GM19438 (cell line): ENCODE results near the gene TFPI.
"Not testable (repeated sequence)": the region's sequence is repeated elsewhere in the genome, so short reads cannot be mapped to it uniquely, and the experiment has no call there.

ENCODE experiments used
- ATAC-seq: cut with Tn5 transposase; IDR thresholded peaks from one replicate; pipeline ENCODE4 v1.9.1; 2021; ENCODE audit warnings: low read depth; ENCODE audit not compliant: unreplicated experiment

TFPI gene

GRCh38 chr2:187554011-187554703 lies at the start of gene TFPI:
TSS of gene TFPI (minus strand) at chr2:187554435. CDS start at chr2:187503768, 50,667 bp downstream.
- no peak for ATAC-seq

DNA sequence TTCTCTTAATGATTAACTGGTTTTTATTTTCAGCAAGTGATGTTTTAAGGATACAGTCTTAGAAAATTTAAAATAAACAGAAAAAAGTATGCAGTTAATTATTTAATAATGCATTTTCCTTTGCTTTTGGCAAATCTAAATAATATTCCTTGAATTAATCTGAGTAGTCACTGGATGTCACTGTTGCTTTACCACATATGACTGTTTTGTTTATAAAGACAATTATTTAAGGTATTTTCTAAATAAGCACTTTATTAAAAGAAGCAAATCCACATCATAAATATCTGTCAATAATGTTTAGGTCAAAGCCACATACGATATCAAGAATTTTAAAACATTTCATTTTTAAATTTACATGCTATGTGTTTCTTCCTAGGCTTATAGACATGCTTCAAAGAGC lies 40.6 kb upstream of the TFPI start:
- ATAC-seq: no peak

- ATAC-seq: no peak
These were observed 39.5 kb upstream of the TFPI start for GRCh38 chr2:187593697-187594096.

- ATAC-seq: no peak
These were observed 38.9 kb upstream of the TFPI start for GRCh38 chr2:187593098-187593497.

- ATAC-seq: no peak
These were observed 35.9 kb upstream of the TFPI start for GRCh38 chr2:187590175-187590574.

DNA sequence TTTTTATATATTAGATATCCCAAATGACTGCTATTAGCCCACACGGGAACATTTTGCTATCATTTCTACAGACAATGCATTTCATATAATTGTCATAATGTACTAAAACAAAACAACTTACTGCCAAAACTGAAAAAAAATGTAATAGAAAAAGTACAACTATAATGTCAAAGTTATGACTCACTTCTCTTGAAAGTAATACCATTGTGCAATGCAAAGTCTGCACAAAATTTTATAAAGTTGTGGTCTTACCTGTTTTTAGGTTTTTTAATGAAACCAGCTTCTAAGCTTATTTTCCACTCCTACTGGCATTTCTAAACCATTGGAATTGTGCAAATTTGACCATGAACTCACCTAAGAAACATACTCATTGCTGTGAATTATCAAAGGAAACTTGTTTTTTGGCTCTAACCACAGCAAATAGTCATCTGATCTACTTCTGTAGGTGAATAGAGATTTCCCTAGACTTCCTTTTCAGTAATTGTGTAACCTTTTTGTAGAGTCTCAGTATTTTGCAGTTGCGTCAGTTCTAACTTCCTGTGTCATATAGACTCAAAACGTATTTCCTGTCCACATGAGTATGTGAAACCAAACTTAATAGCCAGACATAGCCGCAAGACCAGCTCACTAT lies 31.9 kb upstream of the TFPI start:
- ATAC-seq: peak; percentile 95

DNA sequence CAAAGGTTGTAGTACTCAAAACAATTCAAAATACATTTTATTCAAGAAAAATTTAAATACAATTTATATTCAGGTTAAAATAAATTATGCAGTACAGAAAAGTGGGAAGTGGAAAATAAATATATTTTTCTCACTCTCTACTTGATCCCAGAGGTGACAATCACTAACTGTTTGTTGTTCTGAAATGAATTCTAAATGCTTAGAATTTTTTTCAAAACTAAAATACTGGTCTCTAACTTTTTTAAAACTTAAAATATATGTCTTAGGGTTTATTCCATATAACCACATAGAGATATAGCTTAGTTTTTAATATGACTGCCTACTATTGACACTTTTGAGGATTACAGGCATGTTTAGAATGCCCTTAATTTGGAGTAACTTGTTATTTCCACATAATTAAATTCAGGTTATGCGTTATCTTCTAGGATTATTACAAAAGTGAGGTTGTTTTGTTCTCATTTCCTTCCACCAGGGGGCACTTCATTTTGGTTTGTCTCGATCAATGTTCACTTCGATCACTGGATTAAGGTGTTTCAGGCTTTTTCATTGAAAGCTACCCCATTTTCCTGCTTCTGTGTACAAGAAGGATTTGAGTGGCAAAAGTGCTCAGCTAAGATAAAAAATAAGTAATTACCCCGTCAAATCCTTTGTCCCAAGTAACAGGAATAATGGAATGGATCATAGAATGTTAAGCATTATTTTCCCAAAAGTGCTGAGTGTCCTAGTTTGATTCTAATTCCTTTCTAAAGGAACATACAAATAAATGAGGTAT lies 27.1 kb upstream of the TFPI start:
- no peak for ATAC-seq

DNA sequence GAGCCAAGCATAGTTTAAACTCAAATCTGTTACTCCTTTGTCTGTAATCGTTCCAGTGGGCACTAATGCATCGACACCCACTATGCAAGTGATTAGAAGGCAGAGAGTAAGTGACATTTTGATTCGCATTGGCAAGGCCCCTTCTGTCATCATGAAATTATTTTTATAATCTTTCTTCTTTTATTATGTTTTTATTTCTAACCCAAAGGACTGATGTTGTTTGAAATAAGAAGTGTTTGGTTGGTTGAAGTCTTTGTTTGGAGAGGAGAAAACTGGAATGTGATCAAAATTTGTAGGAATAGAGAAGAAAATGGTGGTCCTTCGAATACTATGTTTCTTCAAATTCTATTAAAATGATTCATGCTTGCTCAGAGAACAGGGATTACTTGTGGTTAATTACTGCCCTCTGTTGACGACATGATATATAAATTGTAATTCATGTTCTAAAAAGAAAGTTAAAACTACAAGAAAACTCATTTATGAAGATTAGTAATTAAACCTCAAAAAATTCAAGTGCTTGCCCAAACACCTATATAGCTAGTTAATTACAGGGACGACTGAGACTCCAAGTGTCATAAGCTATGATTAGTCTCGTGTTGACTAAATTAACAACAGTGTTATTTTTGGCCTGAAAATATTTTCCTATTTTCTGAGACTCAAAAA lies 26.4 kb upstream of the TFPI start:
- no peak for ATAC-seq

GRCh38 chr2:187577310-187577709 lies 23.1 kb upstream of the TFPI start:
- ATAC-seq: no peak

DNA sequence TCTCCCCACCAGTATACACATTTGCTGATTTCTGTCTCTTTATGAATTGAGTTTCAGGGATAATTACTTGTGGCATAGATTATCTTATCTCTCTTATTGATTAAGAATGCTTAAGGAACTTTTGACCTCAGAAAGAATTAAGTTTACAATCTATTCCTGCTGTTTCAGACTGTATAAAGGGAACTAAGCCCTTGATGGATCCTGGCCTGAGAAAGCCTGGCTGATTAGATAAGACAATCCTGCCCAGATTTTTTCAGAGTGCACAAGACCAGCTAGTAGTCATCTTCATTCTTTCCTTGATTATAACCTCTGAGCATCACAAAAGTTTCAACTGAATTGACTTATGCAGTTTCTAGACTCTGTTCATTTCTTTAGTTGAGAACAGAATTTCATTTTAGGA lies 22.7 kb upstream of the TFPI start:
- ATAC-seq: no peak

DNA sequence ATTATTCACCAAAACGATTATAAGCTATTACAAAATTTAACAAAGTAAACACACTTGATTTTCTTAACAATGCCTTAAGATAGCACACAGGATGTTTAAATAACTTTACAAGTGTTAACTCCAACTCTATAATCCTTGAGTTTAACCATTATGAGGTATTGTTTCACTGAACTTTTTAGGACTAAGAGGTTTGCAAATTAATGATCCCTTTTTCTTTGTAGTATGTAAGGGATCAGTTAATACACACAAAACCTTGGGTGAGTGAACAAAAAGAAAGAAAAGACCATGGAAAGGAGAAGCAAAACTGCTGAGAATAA lies 21.5 kb upstream of the TFPI start:
- no peak for ATAC-seq

DNA sequence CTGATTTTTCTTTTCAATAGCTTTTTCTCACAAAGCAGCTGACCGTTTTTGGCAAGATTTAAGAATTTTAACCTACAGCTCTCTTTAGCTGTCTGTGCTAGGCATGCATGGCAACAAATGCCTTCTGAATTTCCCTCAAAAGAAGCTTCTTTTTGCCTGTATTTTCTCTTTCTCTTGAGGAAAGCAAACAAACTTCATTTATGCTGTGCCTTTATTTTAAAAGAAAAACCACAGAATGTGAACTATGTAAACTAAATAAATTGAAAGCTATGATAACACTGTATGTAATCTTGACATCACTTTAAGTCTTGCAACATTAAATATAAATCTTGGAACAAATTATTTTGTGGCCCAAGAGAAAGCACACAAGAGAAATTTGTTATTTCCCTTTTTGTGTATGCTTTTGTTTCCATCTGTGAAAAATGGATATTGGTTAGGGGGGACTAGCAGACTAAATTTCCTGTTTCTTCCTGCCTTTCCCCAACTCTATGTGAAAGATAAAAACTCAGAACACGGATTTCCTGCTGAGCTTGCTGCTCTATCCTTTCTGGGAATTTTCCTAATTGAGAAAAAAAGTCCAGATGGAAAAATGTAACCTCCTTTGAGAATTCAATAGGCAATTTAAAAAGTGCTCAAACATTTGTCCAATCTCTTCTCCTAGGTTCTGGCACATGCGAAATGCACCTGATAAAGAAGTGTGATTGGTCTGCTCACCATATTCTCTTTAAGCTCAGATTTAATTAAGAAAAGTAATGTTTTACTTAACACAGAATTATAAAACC lies 20.9 kb upstream of the TFPI start:
- ATAC-seq: no peak

DNA sequence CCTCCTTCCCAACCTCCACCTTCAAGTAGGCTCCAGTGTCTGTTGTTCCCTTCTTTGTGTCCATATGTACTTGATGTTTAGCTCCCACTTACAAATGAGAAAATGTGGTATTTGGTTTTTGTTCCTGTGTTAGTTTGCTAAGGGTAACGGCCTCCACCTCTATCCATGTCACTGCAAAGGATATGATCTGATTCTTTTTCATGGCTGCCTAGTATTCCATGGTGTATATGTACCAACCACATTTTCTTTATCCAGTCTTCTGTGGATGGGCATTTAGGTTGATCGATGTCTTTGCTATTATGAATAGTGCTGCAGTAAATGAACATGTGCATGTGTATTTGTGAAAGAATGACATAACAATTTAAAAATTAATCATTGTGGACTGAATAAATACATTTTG lies 19.5 kb upstream of the TFPI start:
- ATAC-seq: no peak

DNA sequence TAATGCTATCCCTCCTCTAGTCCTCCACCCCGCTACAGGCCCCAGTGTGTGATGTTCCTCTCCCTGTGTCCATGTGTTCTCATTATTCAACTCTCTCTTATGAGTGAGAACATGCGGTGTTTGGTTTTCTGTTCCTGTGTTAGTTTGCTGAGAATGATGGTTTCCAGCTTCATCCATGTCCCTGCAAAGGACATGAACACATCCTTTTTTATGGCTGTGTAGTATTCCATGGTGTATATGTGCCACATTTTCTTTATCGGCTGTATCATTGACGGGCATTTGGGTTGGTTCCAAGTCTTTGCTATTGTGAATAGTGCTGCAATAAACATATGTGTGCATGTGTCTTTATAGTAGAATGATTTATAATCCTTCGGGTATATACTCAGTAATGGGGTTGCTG lies 17.8 kb upstream of the TFPI start:
- not testable (repeated sequence) for ATAC-seq

GRCh38 chr2:187569571-187569970 lies 15.3 kb upstream of the TFPI start:
- ATAC-seq: no peak

DNA sequence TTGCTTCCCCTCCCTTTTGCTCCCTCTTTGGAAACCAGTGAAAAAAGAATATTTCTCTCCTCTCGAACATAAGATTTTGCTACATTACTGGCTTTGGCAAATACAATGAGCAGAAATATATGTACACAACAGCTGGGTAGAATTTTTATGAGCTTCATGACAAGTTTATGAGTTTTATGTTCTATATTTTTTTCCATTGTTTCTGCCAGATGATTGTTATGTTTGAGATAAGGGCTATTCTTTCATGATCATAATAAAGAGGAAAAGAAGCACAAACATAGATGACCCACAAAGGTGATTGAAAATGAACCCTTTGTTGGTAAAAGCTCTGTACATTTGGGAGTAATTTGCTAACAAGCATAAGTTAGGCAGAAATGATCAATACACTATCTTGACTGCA lies 14.8 kb upstream of the TFPI start:
- ATAC-seq: no peak

GRCh38 chr2:187567126-187567525 lies 12.9 kb upstream of the TFPI start:
- no peak for ATAC-seq

GRCh38 chr2:187566712-187567111 lies 12.5 kb upstream of the TFPI start:
- no peak for ATAC-seq

GRCh38 chr2:187566266-187566665 lies 12.0 kb upstream of the TFPI start:
- no peak for ATAC-seq

GRCh38 chr2:187565618-187566017 lies 11.4 kb upstream of the TFPI start:
- ATAC-seq: not testable (repeated sequence)

- not testable (repeated sequence) for ATAC-seq
These were observed 2.3 kb upstream of the TFPI start for GRCh38 chr2:187556493-187556892.
